HL-60 (cell line): Measurements from ENCODE around the gene ZNF548.

Source experiments
- GABPA ChIP-seq: IDR thresholded peaks from 2 replicates; pipeline ENCODE4 v1.6.1; 2012; ENCODE audit warnings: low read depth
- POLR2AphosphoS5 ChIP-seq: IDR thresholded peaks from 2 replicates; pipeline ENCODE4 v1.6.1; 2012; ENCODE audit warnings: low read depth
- SPI1 ChIP-seq: IDR thresholded peaks from 2 replicates; pipeline ENCODE4 v1.6.1; 2012; ENCODE audit warnings: low read depth, mild to moderate bottlenecking, borderline replicate concordance
- TF ChIP-seq, protein P1 (sequence below): IDR thresholded peaks from one replicate; pipeline ENCODE4 v1.5.1; 2011; ENCODE audit warnings: low read length, control low read depth, inconsistent platforms; ENCODE audit not compliant: insufficient read depth
- TF ChIP-seq, protein P2 (sequence below): IDR thresholded peaks from 2 replicates; pipeline ENCODE4 v1.6.1; 2012; ENCODE audit warnings: low read depth; ENCODE audit not compliant: insufficient replicate concordance

DNA sequence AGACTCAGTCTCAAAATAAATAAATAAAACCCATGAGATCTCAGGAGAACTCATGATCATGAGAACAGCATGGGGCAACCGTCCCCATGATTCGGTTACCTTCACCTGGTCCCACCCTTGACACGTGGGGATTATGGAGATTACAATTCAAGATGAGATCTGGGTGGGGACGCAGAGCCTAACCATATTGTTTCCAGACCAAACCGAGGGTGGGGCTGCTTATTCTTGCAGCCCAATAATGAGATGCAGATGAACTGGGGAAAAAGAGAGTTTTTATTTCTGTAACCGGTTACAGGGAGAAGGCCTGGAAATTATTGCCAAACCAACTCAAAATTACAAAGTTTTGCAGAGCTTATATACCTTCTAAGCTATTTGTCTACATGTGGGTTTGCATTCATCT is 13.5 kb upstream of the ZNF548 start:
- TF ChIP-seq, protein P1, sequence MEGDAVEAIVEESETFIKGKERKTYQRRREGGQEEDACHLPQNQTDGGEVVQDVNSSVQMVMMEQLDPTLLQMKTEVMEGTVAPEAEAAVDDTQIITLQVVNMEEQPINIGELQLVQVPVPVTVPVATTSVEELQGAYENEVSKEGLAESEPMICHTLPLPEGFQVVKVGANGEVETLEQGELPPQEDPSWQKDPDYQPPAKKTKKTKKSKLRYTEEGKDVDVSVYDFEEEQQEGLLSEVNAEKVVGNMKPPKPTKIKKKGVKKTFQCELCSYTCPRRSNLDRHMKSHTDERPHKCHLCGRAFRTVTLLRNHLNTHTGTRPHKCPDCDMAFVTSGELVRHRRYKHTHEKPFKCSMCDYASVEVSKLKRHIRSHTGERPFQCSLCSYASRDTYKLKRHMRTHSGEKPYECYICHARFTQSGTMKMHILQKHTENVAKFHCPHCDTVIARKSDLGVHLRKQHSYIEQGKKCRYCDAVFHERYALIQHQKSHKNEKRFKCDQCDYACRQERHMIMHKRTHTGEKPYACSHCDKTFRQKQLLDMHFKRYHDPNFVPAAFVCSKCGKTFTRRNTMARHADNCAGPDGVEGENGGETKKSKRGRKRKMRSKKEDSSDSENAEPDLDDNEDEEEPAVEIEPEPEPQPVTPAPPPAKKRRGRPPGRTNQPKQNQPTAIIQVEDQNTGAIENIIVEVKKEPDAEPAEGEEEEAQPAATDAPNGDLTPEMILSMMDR, result no peak
- TF ChIP-seq, protein P2, sequence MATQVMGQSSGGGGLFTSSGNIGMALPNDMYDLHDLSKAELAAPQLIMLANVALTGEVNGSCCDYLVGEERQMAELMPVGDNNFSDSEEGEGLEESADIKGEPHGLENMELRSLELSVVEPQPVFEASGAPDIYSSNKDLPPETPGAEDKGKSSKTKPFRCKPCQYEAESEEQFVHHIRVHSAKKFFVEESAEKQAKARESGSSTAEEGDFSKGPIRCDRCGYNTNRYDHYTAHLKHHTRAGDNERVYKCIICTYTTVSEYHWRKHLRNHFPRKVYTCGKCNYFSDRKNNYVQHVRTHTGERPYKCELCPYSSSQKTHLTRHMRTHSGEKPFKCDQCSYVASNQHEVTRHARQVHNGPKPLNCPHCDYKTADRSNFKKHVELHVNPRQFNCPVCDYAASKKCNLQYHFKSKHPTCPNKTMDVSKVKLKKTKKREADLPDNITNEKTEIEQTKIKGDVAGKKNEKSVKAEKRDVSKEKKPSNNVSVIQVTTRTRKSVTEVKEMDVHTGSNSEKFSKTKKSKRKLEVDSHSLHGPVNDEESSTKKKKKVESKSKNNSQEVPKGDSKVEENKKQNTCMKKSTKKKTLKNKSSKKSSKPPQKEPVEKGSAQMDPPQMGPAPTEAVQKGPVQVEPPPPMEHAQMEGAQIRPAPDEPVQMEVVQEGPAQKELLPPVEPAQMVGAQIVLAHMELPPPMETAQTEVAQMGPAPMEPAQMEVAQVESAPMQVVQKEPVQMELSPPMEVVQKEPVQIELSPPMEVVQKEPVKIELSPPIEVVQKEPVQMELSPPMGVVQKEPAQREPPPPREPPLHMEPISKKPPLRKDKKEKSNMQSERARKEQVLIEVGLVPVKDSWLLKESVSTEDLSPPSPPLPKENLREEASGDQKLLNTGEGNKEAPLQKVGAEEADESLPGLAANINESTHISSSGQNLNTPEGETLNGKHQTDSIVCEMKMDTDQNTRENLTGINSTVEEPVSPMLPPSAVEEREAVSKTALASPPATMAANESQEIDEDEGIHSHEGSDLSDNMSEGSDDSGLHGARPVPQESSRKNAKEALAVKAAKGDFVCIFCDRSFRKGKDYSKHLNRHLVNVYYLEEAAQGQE, result no peak
- TF ChIP-seq GABPA (no peak), SPI1 (no peak), POLR2AphosphoS5 (no peak)
